ENCODE measurements around the gene ADARB2. TPM values are rescaled to one million over a fixed set of nuclear protein-coding genes. Genes with fewer than 3 reads are reported as not detected.

ADARB2 gene
- total and polyA plus RNA-seq, 2 donors, result 0.66 to 2.5 TPM

DNA sequence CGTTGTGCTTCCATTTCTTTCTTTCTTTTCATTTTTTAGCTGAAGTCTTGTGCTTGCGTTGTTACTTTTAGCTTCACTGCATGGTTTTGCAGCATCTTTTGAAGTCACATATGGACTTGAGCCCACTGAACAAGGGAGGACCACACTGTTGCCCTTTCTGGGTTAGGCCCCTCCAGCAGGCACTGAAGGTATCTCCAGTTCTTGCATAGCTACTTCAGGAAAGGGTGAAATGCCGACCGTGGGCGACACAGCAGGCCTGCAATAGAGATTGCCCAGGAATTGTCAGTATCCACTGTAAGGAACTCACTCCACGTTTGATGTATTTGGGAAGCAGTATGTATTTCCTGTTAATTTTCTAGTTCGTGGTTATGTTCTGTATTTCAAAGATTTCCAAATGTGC, 596.1 kb downstream of the ADARB2 start:
- Histone ChIP-seq H3K4me3 (ENCODE audit: low read length in 2 of 2) (no peak overlapping the region), H3K4me1 (ENCODE audit: control insufficient read depth in 2 of 2, insufficient read depth in 2 of 2, low read length in 2 of 2) (no peaks in the 10 kb centered on the region), H3K27ac (ENCODE audit: low read depth in 1 of 2, low read length in 1 of 2) (no peak overlapping the region), H3K9me3 (ENCODE audit: control insufficient read depth in 2 of 2, insufficient read depth in 1 of 2, low read length in 1 of 2) (peaks cover 0 to 4% of the 10 kb centered on the region in 2 donors), H3K36me3 (ENCODE audit: control insufficient read depth in 2 of 2, insufficient read depth in 2 of 2, low read length in 1 of 2) (no peaks in the 10 kb centered on the region), H3K27me3 (ENCODE audit: control insufficient read depth in 2 of 2, insufficient read depth in 1 of 2, low read length in 1 of 2) (no peaks in the 10 kb centered on the region)
- DNase-seq (ENCODE audit: low read depth in 6 of 9, low spot score in 9 of 9), result no peak
- WGBS, result 68% methylated on average over 7 of the region's 7 CpGs

DNA sequence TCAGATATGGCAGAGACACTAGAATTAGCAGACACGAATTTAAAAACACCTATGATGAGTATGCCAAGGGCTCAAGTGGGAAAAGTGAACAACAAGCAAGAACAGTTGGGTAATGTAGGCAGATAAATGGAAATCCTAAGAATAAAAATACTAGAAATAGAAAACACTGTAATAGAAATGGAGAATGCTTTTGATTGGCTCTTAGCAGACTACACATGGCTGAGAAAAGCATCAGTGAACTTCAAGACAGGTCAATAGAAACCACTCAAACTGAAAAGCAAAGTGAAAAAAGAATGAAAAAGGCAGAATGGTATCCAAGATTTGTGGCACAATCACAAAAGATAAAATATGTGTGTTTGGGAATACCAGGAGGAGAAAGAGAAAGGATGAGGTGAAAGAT, 598.8 kb downstream of the ADARB2 start:
- Histone ChIP-seq H3K9me3 (ENCODE audit: control insufficient read depth in 2 of 2, insufficient read depth in 1 of 2, low read length in 1 of 2) (peaks cover 1 to 2% of the 10 kb centered on the region in 2 donors), H3K27me3 (ENCODE audit: control insufficient read depth in 2 of 2, insufficient read depth in 1 of 2, low read length in 1 of 2) (no peaks in the 10 kb centered on the region), H3K4me3 (ENCODE audit: low read length in 2 of 2) (no peak overlapping the region), H3K4me1 (ENCODE audit: control insufficient read depth in 2 of 2, insufficient read depth in 2 of 2, low read length in 2 of 2) (no peaks in the 10 kb centered on the region), H3K27ac (ENCODE audit: low read depth in 1 of 2, low read length in 1 of 2) (no peak overlapping the region), H3K36me3 (ENCODE audit: control insufficient read depth in 2 of 2, insufficient read depth in 2 of 2, low read length in 1 of 2) (no peaks in the 10 kb centered on the region)
- DNase-seq (ENCODE audit: low read depth in 6 of 9, low spot score in 9 of 9), result no peak
- 96% methylated on average over 1 of the region's 1 CpG for WGBS

DNA sequence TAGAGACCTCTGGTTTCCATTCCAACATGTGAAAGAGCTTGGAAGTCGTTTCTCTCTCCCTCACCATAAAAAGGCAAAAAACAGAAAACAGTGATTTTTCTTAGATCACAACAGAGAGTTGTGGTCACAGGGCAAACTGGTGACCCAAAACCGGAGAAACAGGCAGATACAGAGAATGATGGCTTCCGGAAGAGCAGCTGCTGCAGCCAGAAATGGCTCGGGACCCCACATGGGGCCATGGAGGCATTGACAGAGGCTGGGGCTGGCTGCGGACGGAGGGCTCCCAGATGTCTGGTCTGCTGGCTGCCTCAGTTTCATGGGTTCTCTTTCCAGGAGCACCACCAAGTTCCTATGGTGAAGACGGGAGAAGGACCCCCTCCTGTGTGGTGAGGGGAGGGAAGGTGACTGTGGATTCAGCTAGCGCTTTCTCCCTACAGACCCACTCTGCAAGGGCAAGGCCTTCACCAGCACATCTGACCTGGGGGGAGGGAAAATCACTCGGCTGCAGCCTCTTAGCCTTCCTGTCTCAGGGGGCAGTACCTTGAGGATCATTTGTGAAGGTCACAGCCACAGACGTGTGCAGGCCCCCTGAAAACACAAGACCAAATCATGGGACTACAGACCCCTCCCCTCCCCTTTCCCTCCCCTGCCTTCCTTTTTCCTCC, 599.7 kb downstream of the ADARB2 start:
- Histone ChIP-seq H3K27ac (ENCODE audit: low read depth in 1 of 2, low read length in 1 of 2) (no peak overlapping the region), H3K9me3 (ENCODE audit: control insufficient read depth in 2 of 2, insufficient read depth in 1 of 2, low read length in 1 of 2) (peaks cover 1 to 2% of the 10 kb centered on the region in 2 donors), H3K4me3 (ENCODE audit: low read length in 2 of 2) (no peak overlapping the region), H3K4me1 (ENCODE audit: control insufficient read depth in 2 of 2, insufficient read depth in 2 of 2, low read length in 2 of 2) (no peaks in the 10 kb centered on the region), H3K36me3 (ENCODE audit: control insufficient read depth in 2 of 2, insufficient read depth in 2 of 2, low read length in 1 of 2) (no peaks in the 10 kb centered on the region), H3K27me3 (ENCODE audit: control insufficient read depth in 2 of 2, insufficient read depth in 1 of 2, low read length in 1 of 2) (no peaks in the 10 kb centered on the region)
- DNase-seq (ENCODE audit: low read depth in 6 of 9, low spot score in 9 of 9), result no peak
- WGBS, result 95% methylated on average over 10 of the region's 10 CpGs

DNA sequence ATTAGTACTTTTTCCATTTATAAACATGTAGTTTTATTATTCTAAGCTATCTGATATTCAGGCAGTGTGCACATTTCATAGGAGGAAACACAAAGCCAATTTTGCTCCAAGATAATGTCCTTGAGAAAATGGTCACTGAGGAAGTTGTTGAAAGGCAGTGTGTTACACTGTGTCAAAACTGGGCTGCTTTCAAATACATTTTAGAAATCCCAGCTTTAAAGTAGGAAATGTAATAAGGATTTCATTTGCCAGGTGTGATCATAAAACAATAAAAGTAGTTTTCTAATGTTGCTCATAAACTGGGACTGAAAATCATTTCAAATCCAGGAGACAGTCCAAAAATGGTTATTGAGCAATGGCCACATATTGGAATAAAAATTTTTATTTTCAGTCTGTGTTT, 601.1 kb downstream of the ADARB2 start:
- H3K27ac ChIP-seq (ENCODE audit: low read depth in 1 of 2, low read length in 1 of 2), result no peak overlapping the region
- H3K36me3 ChIP-seq (ENCODE audit: control insufficient read depth in 2 of 2, insufficient read depth in 2 of 2, low read length in 1 of 2), result peaks cover 2 to 3% of the 10 kb centered on the region in 2 donors
- peaks cover 1 to 2% of the 10 kb centered on the region in 2 donors for H3K9me3 ChIP-seq (ENCODE audit: control insufficient read depth in 2 of 2, insufficient read depth in 1 of 2, low read length in 1 of 2)
- H3K27me3 ChIP-seq (ENCODE audit: control insufficient read depth in 2 of 2, insufficient read depth in 1 of 2, low read length in 1 of 2), result no peaks in the 10 kb centered on the region
- no peaks in the 10 kb centered on the region for H3K4me1 ChIP-seq (ENCODE audit: control insufficient read depth in 2 of 2, insufficient read depth in 2 of 2, low read length in 2 of 2)
- DNase-seq (ENCODE audit: low read depth in 6 of 9, low spot score in 9 of 9), result no peak
- no peak overlapping the region for H3K4me3 ChIP-seq (ENCODE audit: low read length in 2 of 2)

GRCh38 chr10:1134156-1134555, 603.2 kb downstream of the ADARB2 start:
- peaks cover 1 to 2% of the 10 kb centered on the region in 2 donors for H3K9me3 ChIP-seq (ENCODE audit: control insufficient read depth in 2 of 2, insufficient read depth in 1 of 2, low read length in 1 of 2)
- no peak overlapping the region for H3K4me3 ChIP-seq (ENCODE audit: low read length in 2 of 2)
- H3K27ac ChIP-seq (ENCODE audit: low read depth in 1 of 2, low read length in 1 of 2), result no peak overlapping the region
- no peaks in the 10 kb centered on the region for H3K27me3 ChIP-seq (ENCODE audit: control insufficient read depth in 2 of 2, insufficient read depth in 1 of 2, low read length in 1 of 2)
- no peak for DNase-seq (ENCODE audit: low read depth in 6 of 9, low spot score in 9 of 9)
- WGBS, result 98% methylated on average over 2 of the region's 2 CpGs
- no peaks in the 10 kb centered on the region for H3K4me1 ChIP-seq (ENCODE audit: control insufficient read depth in 2 of 2, insufficient read depth in 2 of 2, low read length in 2 of 2)
- peaks cover 23% of the 10 kb centered on the region in 2 donors for H3K36me3 ChIP-seq (ENCODE audit: control insufficient read depth in 2 of 2, insufficient read depth in 2 of 2, low read length in 1 of 2)

DNA sequence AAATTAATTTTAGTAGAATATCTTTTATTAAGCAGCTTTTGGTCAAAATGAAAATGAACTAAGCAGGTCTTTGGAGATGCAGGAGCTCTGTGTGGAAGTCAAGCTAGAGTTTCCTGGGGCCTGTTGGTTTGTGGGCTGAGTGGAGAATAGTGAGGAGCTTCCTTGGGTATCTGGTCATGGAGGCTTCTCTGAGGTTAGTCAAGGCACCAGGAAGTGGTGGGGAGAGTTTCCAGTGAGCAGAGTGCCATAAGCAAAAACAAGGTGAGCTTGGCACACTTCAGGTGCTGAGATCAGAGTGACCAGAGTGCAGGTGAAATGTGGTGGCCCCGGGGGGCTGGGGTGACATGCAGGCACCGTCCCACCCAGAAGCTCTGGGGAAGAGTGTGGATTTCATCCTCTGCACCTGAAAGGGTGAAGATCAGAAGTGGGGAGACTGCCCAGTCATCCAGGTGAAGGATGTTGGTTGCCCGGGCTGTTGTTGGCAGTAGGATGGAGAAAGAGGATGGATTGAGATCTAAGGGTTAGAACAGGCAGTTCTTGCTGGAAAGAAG, 603.8 kb downstream of the ADARB2 start:
- Histone ChIP-seq H3K36me3 (ENCODE audit: control insufficient read depth in 2 of 2, insufficient read depth in 2 of 2, low read length in 1 of 2) (peaks cover 28 to 29% of the 10 kb centered on the region in 2 donors), H3K27ac (ENCODE audit: low read depth in 1 of 2, low read length in 1 of 2) (no peak overlapping the region), H3K4me3 (ENCODE audit: low read length in 2 of 2) (no peak overlapping the region), H3K27me3 (ENCODE audit: control insufficient read depth in 2 of 2, insufficient read depth in 1 of 2, low read length in 1 of 2) (no peaks in the 10 kb centered on the region), H3K4me1 (ENCODE audit: control insufficient read depth in 2 of 2, insufficient read depth in 2 of 2, low read length in 2 of 2) (no peaks in the 10 kb centered on the region), H3K9me3 (ENCODE audit: control insufficient read depth in 2 of 2, insufficient read depth in 1 of 2, low read length in 1 of 2) (peaks cover 1 to 2% of the 10 kb centered on the region in 2 donors)
- 98% methylated on average over 3 of the region's 3 CpGs for WGBS
- no peak for DNase-seq (ENCODE audit: low read depth in 6 of 9, low spot score in 9 of 9)

DNA sequence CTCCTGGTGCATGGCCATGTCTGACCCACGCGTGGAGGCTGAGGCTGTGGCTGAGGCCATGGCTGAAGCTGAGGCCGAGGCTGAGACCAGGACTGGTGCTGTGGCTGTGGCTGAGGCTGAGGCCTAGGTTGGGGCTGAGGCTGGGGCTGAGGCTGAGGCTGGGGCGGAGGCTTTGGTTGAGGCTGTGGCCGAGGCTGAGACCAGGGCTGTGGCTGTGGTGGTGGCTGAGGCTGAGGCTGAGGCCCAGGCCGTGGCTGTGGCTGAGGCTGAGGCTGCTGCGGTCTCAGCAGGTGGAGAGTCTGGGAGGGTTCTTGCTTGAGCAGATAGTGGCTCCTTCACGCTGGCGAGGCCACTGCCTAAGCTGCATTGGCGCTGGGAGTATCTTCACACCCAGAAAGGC, 604.7 kb downstream of the ADARB2 start:
- Histone ChIP-seq H3K4me3 (ENCODE audit: low read length in 2 of 2) (no peak overlapping the region), H3K36me3 (ENCODE audit: control insufficient read depth in 2 of 2, insufficient read depth in 2 of 2, low read length in 1 of 2) (peaks cover 35 to 36% of the 10 kb centered on the region in 2 donors), H3K27ac (ENCODE audit: low read depth in 1 of 2, low read length in 1 of 2) (no peak overlapping the region), H3K4me1 (ENCODE audit: control insufficient read depth in 2 of 2, insufficient read depth in 2 of 2, low read length in 2 of 2) (no peaks in the 10 kb centered on the region), H3K9me3 (ENCODE audit: control insufficient read depth in 2 of 2, insufficient read depth in 1 of 2, low read length in 1 of 2) (peaks cover 1 to 2% of the 10 kb centered on the region in 2 donors), H3K27me3 (ENCODE audit: control insufficient read depth in 2 of 2, insufficient read depth in 1 of 2, low read length in 1 of 2) (no peaks in the 10 kb centered on the region)
- DNase-seq (ENCODE audit: low read depth in 6 of 9, low spot score in 9 of 9), result no peak
- 90% methylated on average over 10 of the region's 10 CpGs for WGBS

GRCh38 chr10:1130995-1131790, 606.1 kb downstream of the ADARB2 start:
- no peak for DNase-seq (ENCODE audit: low read depth in 6 of 9, low spot score in 9 of 9)
- Histone ChIP-seq H3K4me1 (ENCODE audit: control insufficient read depth in 2 of 2, insufficient read depth in 2 of 2, low read length in 2 of 2) (no peaks in the 10 kb centered on the region), H3K27me3 (ENCODE audit: control insufficient read depth in 2 of 2, insufficient read depth in 1 of 2, low read length in 1 of 2) (no peaks in the 10 kb centered on the region), H3K36me3 (ENCODE audit: control insufficient read depth in 2 of 2, insufficient read depth in 2 of 2, low read length in 1 of 2) (peaks cover 43 to 47% of the 10 kb centered on the region in 2 donors), H3K9me3 (ENCODE audit: control insufficient read depth in 2 of 2, insufficient read depth in 1 of 2, low read length in 1 of 2) (peaks cover 0 to 1% of the 10 kb centered on the region in 2 donors), H3K27ac (ENCODE audit: low read depth in 1 of 2, low read length in 1 of 2) (no peak overlapping the region), H3K4me3 (ENCODE audit: low read length in 2 of 2) (no peak overlapping the region)
- 97% methylated on average over 12 of the region's 12 CpGs for WGBS

GRCh38 chr10:1130226-1130625, 607.1 kb downstream of the ADARB2 start:
- Histone ChIP-seq H3K27ac (ENCODE audit: low read depth in 1 of 2, low read length in 1 of 2) (no peak overlapping the region), H3K9me3 (ENCODE audit: control insufficient read depth in 2 of 2, insufficient read depth in 1 of 2, low read length in 1 of 2) (peaks cover 0 to 1% of the 10 kb centered on the region in 2 donors), H3K4me1 (ENCODE audit: control insufficient read depth in 2 of 2, insufficient read depth in 2 of 2, low read length in 2 of 2) (no peaks in the 10 kb centered on the region), H3K4me3 (ENCODE audit: low read length in 2 of 2) (no peak overlapping the region), H3K36me3 (ENCODE audit: control insufficient read depth in 2 of 2, insufficient read depth in 2 of 2, low read length in 1 of 2) (peaks cover 51 to 52% of the 10 kb centered on the region in 2 donors), H3K27me3 (ENCODE audit: control insufficient read depth in 2 of 2, insufficient read depth in 1 of 2, low read length in 1 of 2) (no peaks in the 10 kb centered on the region)
- DNase-seq (ENCODE audit: low read depth in 6 of 9, low spot score in 9 of 9), result no peak
- WGBS, result 98% methylated on average over 10 of the region's 10 CpGs

Data from thymus (tissue), 11 donors.